Type B pancreatic cell (in vitro differentiated cells): ENCODE results near the gene NT5C2. TPM values are rescaled to one million over a fixed set of nuclear protein-coding genes. Genes with fewer than 3 reads are reported as not detected.

ENCODE experiments used
- DNase-seq: peaks from one replicate; pipeline ENCODE4 v3.0.0; 2021; ENCODE audit warnings: mixed read lengths; ENCODE audit not compliant: unreplicated experiment; ENCODE audit errors: extremely low spot score
- H3K27ac Mint-ChIP-seq: 2 replicates; pipeline ENCODE4 v1.8.0; 2021; ENCODE audit warnings: mild to moderate bottlenecking, mixed read lengths
- H3K27me3 Mint-ChIP-seq: 2 replicates; pipeline ENCODE4 v1.8.0; 2021; ENCODE audit warnings: mixed read lengths
- H3K36me3 Mint-ChIP-seq: 2 replicates; pipeline ENCODE4 v1.8.0; 2021; ENCODE audit warnings: mixed read lengths
- H3K4me1 Mint-ChIP-seq: one replicate; pipeline ENCODE4 v1.8.0; 2021; ENCODE audit warnings: mixed read lengths; ENCODE audit not compliant: unreplicated experiment
- H3K4me3 Mint-ChIP-seq: 2 replicates; pipeline ENCODE4 v1.8.0; 2021; ENCODE audit warnings: mild to moderate bottlenecking, mixed read lengths
- H3K9me3 Mint-ChIP-seq: 2 replicates; pipeline ENCODE4 v1.8.0; 2021; ENCODE audit warnings: mixed read lengths
- long read RNA-seq: library from polyadenylated mRNA; unstranded; transcript quantifications from one replicate; pipeline ENCODE4 v2.0.0, GENCODE V29; 2020
- total RNA-seq: library from RNA; stranded (reverse); gene quantifications from 2 replicates; pipeline ENCODE4 v1.2.1, GENCODE V29; 2021; ENCODE audit warnings: low replicate concordance
- TF ChIP-seq, protein P1 (sequence below): fragments of 200-600 bp; sonication (generic); conservative IDR thresholded peaks from 2 replicates; pipeline ENCODE4 v1.5.0; 2021; ENCODE audit warnings: antibody characterized with exemption, mild to moderate bottlenecking

Gene NT5C2
- total RNA-seq: 96.5 and 122 TPM in 2 replicates
- long read RNA-seq, transcript NT5C2-201 (18 exons, 3,435 nt): major isoform, 24 of 151 reads
- long read RNA-seq, transcript NT5C2-203 (17 exons, 3,365 nt): minor isoform, 14 of 151 reads
- long read RNA-seq, partial matches to known transcripts: 35 of 151 reads
- long read RNA-seq, other reads (novel, unspliced or antisense): 78 of 151 reads

GRCh38 chr10:103193107-103193819 is at the start of gene NT5C2:
NT5C2 (minus strand) TSS chr10:103193272; CDS start chr10:103174958, 18,314 bp downstream.
- Mint-ChIP-seq H3K27ac (peak within 1 kb of the TSS; percentile 98), H3K36me3 (peaks cover 12% of the 10 kb centered on the region), H3K4me3 (peak within 1 kb of the TSS; percentile 99), H3K9me3 (no peaks in the 10 kb centered on the region), H3K4me1 (peaks cover 35% of the 10 kb centered on the region), H3K27me3 (no peaks in the 10 kb centered on the region)
- TF ChIP-seq, protein P1, sequence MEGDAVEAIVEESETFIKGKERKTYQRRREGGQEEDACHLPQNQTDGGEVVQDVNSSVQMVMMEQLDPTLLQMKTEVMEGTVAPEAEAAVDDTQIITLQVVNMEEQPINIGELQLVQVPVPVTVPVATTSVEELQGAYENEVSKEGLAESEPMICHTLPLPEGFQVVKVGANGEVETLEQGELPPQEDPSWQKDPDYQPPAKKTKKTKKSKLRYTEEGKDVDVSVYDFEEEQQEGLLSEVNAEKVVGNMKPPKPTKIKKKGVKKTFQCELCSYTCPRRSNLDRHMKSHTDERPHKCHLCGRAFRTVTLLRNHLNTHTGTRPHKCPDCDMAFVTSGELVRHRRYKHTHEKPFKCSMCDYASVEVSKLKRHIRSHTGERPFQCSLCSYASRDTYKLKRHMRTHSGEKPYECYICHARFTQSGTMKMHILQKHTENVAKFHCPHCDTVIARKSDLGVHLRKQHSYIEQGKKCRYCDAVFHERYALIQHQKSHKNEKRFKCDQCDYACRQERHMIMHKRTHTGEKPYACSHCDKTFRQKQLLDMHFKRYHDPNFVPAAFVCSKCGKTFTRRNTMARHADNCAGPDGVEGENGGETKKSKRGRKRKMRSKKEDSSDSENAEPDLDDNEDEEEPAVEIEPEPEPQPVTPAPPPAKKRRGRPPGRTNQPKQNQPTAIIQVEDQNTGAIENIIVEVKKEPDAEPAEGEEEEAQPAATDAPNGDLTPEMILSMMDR: no peak
- DNase-seq: peak; percentile 86

DNA sequence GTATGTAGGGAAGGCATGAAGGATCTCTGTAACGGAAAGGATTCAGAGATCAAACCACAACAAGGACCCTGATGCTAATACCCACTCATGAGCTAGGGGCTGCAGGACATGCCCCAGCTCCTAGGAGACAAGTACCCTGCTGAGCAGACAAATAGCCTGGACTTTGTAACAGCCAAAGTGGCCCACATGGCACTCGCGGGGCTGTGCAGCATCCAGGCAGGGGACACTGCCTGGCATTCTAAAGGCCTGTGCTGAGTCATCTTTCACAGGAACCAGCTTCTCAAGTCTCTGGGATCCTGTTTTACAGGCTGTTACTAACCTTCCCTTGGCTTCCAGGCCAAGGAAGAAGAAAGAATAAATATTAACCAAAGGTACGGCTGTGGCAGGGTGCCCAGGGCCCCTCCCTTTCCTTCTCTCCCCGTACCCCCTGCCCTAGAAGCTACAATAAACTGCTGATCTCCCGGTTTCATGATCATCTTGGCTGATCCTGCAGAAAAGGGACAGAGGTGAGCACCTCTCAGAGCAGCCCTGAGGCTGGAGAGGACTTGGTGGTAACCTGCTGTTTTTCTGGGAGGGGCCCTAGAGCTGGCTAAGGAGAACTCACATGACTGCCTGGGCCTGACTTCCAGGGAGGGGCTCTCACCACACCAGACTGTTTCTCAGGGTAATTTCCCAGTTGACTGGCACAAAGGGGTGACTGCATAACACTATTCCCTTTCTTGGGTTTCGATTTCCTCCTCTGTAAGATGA is 48.4 kb upstream of the NT5C2 start:
- H3K9me3 Mint-ChIP-seq: no peaks in the 10 kb centered on the region
- no peaks in the 10 kb centered on the region for H3K27me3 Mint-ChIP-seq
- H3K4me1 Mint-ChIP-seq: peaks cover 14% of the 10 kb centered on the region
- peak overlapping the region; percentile 57 for H3K4me3 Mint-ChIP-seq
- peak overlapping the region; percentile 99 for H3K27ac Mint-ChIP-seq
- TF ChIP-seq, protein P1: no peak
- DNase-seq: no peak
- H3K36me3 Mint-ChIP-seq: no peaks in the 10 kb centered on the region

DNA sequence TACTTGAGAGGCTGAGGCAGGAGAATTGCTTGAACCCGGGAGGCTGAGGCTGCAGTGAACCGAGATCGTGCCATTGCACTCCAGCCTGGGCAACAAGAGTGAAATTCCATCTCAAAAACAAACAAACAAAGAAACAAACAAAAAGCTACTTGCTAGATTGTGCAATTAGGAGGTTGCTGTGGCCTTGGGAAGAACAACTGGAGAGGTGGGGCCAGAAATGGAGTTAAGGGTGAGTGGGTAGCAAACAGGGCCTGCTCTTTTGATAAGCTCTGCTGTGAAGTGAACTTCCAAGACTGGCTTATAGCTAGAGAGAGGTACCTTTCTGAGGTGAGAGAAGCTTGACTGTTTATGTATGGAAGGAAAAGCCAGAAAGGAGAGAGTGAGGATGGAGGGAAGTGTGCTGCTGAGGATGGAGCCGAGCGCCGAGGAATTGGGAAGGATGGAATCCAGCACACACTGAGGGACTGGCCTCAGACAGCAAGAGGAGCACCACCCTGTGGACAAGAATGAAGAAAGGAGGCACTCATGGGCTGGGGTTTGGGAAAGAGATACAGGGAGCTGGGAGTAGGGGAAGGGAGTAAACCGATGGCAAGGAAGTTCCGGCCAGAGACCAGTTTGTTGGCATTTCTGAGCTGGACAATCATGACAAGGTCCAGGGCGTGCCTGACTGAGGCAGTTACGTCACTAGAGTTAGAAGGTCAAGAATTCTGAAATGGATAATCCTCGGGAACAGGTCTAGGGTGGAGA is 45.6 kb upstream of the NT5C2 start:
- H3K27me3 Mint-ChIP-seq: no peaks in the 10 kb centered on the region
- peak overlapping the region; percentile 68 for H3K4me3 Mint-ChIP-seq
- TF ChIP-seq, protein P1: peak; percentile 31
- no peaks in the 10 kb centered on the region for H3K36me3 Mint-ChIP-seq
- no peaks in the 10 kb centered on the region for H3K9me3 Mint-ChIP-seq
- no peak for DNase-seq
- H3K4me1 Mint-ChIP-seq: peaks cover 11% of the 10 kb centered on the region
- H3K27ac Mint-ChIP-seq: peak overlapping the region; percentile 97

DNA sequence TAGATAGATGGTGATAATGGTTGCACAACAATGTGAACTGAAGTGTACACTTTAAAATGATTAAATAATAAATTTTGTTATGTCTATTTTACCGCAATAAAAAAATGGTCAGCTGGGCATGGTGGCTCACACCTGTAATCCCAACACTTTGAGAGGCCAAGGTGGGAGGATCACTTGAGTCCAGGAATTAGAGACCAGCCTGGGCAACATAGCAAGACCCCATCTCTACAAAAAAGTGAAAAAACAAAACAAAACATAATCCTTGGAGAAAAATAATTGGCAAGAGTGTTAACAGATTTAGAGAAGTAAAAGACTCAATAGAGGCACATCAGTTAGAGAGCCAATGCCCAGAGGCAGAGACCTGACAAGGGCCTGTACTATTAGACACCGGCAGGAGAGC is 42.7 kb upstream of the NT5C2 start:
- TF ChIP-seq, protein P1: no peak
- H3K4me1 Mint-ChIP-seq: peaks cover 12% of the 10 kb centered on the region
- no peaks in the 10 kb centered on the region for H3K27me3 Mint-ChIP-seq
- no peak overlapping the region for H3K4me3 Mint-ChIP-seq
- peaks cover 4% of the 10 kb centered on the region for H3K9me3 Mint-ChIP-seq
- no peaks in the 10 kb centered on the region for H3K36me3 Mint-ChIP-seq
- peak overlapping the region; percentile 67 for H3K27ac Mint-ChIP-seq
- no peak for DNase-seq

DNA sequence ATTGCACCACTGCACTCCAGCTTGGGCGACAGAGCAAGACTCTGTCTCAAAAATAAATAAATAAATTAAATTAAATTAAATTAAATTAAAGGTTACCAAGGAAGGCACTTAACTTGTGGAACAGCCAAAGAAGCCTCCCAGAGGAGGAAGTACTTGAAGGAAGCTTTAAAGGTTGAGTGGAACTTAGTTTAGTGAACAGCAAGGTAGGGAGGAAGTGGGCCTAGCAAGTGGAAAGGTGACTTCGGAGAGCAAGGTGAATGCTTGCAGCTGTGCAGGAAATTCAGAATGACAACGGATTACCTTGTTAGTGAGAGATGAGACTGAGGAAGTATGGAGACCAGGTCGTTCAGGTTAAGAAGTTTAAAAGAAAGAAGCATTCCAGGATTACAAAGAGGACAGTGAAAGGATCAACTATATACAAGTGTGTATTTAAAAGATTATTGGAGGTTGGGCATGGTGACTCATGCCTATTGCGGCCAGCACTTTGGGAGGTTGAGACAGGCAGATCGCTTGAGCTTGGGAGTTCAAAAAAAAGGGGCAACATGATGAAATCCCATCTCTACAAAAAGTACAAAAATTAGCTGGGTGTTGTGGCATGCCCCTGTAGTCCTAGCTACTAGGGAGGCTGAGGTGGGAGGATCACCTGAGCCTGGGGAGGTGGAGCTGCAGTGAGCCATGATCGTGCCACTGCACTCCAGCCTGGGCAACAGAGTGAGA is 39.9 kb upstream of the NT5C2 start:
- Mint-ChIP-seq H3K27ac (peak overlapping the region; percentile 44), H3K36me3 (no peaks in the 10 kb centered on the region), H3K4me3 (no peak overlapping the region), H3K27me3 (no peaks in the 10 kb centered on the region), H3K4me1 (peaks cover 5% of the 10 kb centered on the region), H3K9me3 (peaks cover 4% of the 10 kb centered on the region)
- no peak for DNase-seq
- TF ChIP-seq, protein P1: no peak
